ENCODE results near the gene AATF.

AATF gene

DNA sequence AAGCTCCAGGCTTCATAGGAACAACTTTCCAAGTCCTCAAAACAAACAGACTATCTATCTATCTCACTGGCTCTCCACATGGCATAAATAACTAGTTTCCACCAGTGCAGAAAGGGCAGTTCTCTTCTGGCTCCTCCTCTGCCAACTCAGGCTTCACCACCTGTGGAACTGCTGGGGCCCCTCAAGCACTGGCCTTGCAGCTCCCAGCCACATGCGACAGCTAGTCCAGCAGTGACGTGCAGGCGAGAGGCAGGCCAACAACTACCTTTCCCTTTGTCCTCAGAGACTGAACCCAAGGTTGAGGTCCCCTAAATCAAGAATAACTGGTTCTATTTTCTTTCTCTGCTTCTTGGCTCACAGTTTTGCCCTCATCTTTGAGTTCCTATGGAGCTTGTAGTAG lies 137.6 kb downstream of the AATF start:
- TF ChIP-seq, protein P1, sequence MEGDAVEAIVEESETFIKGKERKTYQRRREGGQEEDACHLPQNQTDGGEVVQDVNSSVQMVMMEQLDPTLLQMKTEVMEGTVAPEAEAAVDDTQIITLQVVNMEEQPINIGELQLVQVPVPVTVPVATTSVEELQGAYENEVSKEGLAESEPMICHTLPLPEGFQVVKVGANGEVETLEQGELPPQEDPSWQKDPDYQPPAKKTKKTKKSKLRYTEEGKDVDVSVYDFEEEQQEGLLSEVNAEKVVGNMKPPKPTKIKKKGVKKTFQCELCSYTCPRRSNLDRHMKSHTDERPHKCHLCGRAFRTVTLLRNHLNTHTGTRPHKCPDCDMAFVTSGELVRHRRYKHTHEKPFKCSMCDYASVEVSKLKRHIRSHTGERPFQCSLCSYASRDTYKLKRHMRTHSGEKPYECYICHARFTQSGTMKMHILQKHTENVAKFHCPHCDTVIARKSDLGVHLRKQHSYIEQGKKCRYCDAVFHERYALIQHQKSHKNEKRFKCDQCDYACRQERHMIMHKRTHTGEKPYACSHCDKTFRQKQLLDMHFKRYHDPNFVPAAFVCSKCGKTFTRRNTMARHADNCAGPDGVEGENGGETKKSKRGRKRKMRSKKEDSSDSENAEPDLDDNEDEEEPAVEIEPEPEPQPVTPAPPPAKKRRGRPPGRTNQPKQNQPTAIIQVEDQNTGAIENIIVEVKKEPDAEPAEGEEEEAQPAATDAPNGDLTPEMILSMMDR (IDR thresholded peaks at IDR 0.05; ENCODE audit: insufficient read depth, low read length, missing control alignments) = no peak
- ChIA-PET POLR2A (no interaction called here), CTCF (interaction anchor here (2.5 kb wide), 1 partner anchor 39 kb away, joined by 14 read pairs; no protein-coding TSS in a partner anchor)
- no peak overlapping the region for H3K4me3 ChIP-seq (ENCODE audit: low read depth, low read length)
- DNase-seq (ENCODE audit: low read depth, low spot score) = no peak

DNA sequence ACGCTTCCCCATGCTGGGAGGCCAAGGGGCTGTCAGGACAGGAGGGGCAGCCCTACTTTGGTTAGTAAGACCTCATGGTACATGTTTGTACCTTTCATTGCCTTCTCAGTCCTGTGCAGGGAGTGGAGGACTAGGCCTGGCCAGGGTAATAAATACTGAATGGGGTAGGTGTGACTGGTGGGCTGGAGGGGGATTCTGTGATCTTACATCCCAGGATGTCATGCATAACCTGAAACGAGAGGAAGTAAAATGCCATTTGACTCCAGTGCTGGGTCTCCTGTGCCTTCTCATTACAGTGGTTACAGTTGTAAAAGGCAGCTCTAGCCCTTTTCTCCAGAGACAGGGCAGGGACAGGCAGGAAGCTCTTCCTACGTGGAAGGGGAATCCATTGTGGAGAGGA lies 138.2 kb downstream of the AATF start:
- POLR2A ChIA-PET = no interaction called here
- CTCF ChIA-PET = no interaction called here
- no peak for DNase-seq (ENCODE audit: low read depth, low spot score)
- TF ChIP-seq, protein P1 (IDR thresholded peaks at IDR 0.05; ENCODE audit: insufficient read depth, low read length, missing control alignments) = no peak
- H3K4me3 ChIP-seq (ENCODE audit: low read depth, low read length) = no peak overlapping the region

DNA sequence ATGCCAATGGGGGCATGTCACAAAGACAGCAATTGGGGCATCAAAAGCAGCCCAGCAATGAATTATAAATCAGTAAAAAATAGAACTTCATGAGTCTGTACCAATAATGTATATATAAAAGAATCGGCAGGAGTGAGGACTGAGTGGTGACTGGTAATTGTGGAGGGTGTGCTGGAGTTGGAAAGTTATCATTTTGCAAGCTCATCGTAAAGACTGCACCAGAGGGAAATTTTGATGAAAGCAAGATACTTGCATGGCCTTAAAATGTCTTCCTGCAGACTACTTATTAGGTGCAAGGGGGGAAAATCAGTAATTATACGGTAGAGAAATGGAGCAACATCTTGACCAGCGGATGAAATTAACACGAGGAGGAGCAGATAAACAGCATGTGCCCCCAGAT lies 138.9 kb downstream of the AATF start:
- no peak overlapping the region for H3K4me3 ChIP-seq (ENCODE audit: low read depth, low read length)
- CTCF ChIA-PET = interaction anchor here (0.9 kb wide), 1 partner anchor 40 kb away, joined by 3 read pairs; no protein-coding TSS in a partner anchor
- no peak for DNase-seq (ENCODE audit: low read depth, low spot score)
- TF ChIP-seq, protein P1 (IDR thresholded peaks at IDR 0.05; ENCODE audit: insufficient read depth, low read length, missing control alignments) = no peak
- POLR2A ChIA-PET = no interaction called here

DNA sequence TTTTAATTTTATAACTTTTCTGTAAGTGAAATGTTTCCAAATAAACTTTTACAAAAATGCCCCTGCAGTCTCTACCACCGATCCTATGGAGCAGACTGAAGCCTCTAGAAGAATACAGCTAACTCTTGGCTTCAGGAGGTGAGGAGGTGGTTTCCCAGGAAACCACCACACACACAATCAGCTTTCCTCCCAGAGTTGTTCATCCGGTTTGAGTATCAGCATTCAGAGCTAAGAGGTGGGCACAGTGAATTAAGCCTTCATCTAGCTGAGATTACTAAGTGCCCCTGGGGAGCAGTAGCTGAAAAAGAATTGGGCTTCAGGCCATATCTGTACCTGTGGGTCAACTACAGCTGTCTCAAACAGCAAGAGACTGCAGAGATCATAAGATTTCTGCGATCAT lies 139.7 kb downstream of the AATF start:
- POLR2A ChIA-PET = no interaction called here
- no peak for DNase-seq (ENCODE audit: low read depth, low spot score)
- no peak overlapping the region for H3K4me3 ChIP-seq (ENCODE audit: low read depth, low read length)
- CTCF ChIA-PET = interaction anchor here (1.9 kb wide), 1 partner anchor 151 kb away, joined by 5 read pairs; no protein-coding TSS in a partner anchor
- TF ChIP-seq, protein P1 (IDR thresholded peaks at IDR 0.05; ENCODE audit: insufficient read depth, low read length, missing control alignments) = no peak

DNA sequence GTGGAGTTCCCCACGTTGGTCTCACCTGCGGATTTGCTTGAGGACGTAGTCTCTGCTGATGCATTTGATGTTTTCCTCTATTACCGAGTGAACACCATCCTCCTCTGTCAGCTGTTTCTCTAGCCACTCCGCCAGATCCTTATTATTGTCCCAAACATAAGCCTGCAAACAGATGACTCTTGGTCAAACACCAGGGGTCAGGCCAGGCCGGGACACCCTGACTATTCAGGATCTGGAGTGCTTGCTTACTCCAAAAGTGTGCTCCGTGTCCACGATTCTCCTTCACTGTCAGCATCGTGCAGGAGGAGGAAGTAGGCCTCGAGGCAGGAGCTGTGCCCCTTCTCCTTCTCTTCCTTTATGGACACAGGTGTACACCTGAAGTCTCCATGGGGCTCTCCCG lies 140.2 kb downstream of the AATF start:
- no peak overlapping the region for H3K4me3 ChIP-seq (ENCODE audit: low read depth, low read length)
- TF ChIP-seq, protein P1 (IDR thresholded peaks at IDR 0.05; ENCODE audit: insufficient read depth, low read length, missing control alignments) = no peak
- no peak for DNase-seq (ENCODE audit: low read depth, low spot score)
- ChIA-PET POLR2A (no interaction called here), CTCF (interaction anchor here (1.3 to 1.9 kb wide), 2 partner anchors 9 to 151 kb away, joined by 3 to 5 read pairs; no protein-coding TSS in a partner anchor)

DNA sequence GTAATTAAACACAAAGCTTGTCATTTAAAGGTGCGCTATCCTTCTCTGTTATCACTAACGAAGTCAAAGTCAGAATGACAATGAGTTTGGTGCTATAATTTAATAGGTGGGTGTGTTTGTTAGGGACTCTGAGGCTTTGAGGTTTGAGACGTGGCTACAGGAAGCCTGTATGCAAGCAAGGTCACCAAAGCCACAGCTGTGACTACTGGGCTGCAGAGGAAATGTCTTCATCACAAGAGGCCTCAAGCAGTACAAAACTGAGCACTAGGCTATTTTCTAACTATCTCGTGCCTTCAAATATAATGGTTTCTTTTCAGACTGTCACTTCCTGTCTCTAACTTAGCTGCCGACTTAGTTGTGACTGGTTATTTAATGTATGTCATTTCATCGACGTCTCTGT lies 141.2 kb downstream of the AATF start:
- no peak overlapping the region for H3K4me3 ChIP-seq (ENCODE audit: low read depth, low read length)
- CTCF ChIA-PET = interaction anchor here (1.0 to 1.9 kb wide), 3 partner anchors 10 to 150 kb away, joined by 3 to 5 read pairs (median 3); no protein-coding TSS in a partner anchor
- POLR2A ChIA-PET = no interaction called here
- no peak for DNase-seq (ENCODE audit: low read depth, low spot score)
- TF ChIP-seq, protein P1 (IDR thresholded peaks at IDR 0.05; ENCODE audit: insufficient read depth, low read length, missing control alignments) = no peak

All from AG04449 (cell line).